ENCODE measurements around the gene DAPK2.

- no peak for TF ChIP-seq CTCF (conservative IDR thresholded peaks at IDR 0.05)
- TF ChIP-seq ZFX (IDR thresholded peaks at IDR 0.05) = no peak
These were observed 26.5 kb downstream of the DAPK2 start for GRCh38 chr15:64019764-64020163.

Measured in C4-2B (cell line).